ENCODE results near the gene GPRC5D.
A peak's percentile ranks its signal among the peaks of the same experiment; 100 is the strongest.

GPRC5D gene

GRCh38 chr12:12933742-12934141, 18.2 kb downstream of the GPRC5D start:
- no peak for DNase-seq

DNA sequence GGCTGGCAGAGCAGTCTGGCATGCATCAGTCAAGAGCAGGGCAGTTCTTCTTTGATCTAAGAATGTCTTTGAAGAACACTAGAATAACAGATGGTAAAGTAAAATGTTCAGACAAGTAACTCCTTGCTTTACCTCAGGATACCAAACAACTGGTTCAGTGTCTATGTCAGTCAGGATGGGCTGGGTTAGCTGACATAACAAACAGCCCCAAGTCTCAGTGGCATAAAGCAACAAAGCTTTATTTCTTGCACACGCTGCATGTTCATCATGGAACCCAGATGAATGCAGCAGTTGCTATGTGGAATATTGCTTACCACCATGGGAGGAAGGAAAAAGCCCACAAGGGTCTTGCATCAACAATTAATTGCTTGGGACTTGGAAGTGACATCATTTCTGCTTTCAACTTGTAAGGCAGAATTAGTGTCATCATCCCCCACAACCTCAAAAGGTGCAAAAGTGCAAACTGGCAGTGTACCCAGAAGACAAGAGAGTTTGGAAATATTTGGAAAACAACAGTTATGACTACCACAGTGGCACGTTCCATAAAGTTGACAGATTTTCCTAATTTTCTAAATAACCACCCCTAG, 21.2 kb downstream of the GPRC5D start:
- no peak for DNase-seq

- DNase-seq: no peak
Measured at GRCh38 chr12:12929696-12930095, 22.3 kb downstream of the GPRC5D start.

GRCh38 chr12:12927211-12928079, 24.5 kb downstream of the GPRC5D start:
- no peak for DNase-seq

DNA sequence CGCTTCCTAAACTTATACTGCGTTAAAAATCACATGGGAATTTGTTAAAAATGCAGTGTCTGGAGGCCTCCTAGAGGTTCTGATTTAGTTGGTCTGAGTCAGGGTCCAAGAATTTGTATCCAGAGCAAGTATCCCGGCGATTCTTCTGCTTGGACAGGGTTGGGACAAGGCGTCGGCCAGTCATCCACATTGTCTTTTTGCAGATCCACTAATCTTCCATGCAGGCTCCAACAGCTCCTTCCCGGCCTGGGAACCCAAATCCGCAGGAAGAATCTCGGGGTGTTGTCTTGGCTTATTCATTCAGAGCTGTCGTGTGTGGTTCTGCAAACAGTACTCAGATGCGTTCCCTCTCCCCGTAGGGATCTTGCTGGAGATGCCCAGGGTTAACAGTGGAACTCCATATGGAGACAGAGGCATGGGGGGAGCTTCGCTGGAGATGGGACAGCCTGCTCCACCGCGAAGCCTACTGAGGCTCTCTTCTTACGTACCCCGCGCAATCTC, 25.3 kb downstream of the GPRC5D start:
- no peak for DNase-seq

DNA sequence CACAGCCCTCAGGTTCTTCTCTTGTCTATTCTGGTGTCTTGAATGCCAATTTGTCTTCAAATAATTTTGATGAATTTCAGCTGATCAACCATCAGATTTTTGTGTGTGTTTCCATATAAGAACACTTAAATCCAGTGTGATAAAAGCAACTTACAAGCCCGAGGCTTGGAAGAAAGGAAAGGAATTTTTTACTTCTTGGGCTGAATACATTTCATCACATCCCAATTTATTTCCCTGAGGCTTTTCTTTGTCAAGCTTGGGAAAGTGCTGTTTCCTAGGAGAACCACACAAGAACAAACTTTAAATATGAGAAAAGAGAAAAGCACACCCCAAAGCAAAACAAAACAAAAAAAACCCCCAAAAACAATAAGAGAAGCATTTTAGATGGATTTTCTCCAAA, 26.6 kb downstream of the GPRC5D start:
- DNase-seq: no peak

DNA sequence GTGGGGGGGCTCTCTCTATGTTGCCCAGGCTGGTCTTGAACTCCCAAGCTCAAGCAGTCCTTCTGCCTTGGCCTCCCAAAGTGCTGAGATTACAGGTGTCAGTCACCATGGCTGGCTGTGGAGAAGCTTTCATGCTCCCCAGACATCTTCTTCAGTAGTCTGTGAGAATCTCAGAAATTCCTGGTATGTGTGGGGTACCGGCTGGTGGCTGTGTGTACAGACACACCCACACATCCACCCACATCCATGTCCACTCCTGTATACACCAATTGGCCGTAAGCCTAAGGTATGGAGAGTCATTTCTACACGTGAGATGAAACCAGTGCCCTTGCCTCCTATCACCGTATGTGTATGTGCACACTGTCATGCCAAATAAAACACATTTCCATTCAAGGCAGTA, 27.8 kb downstream of the GPRC5D start:
- DNase-seq: no peak

- DNase-seq: no peak
Measured at GRCh38 chr12:12922978-12923377, 29.0 kb downstream of the GPRC5D start.

DNA sequence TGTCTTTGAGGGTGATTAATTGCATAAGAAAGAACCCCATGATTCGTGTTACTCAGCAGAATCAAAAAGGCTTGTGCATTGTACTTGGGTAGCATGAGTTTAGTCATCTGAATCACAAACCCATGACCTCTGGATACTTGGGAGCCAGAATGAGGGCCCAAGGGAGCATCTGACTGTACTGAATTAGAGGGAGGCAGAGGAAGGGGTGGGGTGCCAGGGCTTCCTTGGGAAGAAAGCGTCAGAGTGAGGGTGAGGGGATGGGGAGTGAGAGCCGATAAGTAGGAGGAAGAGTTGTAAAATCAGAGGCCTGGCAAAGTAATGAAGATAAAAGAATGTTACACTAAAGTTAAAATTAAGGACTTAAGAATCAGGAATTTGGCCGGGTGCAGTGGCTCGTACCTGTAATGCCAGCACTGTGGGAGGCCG, 29.8 kb downstream of the GPRC5D start:
- DNase-seq: no peak

- no peak for DNase-seq
Measured at GRCh38 chr12:12919666-12920435, 32.1 kb downstream of the GPRC5D start.

DNA sequence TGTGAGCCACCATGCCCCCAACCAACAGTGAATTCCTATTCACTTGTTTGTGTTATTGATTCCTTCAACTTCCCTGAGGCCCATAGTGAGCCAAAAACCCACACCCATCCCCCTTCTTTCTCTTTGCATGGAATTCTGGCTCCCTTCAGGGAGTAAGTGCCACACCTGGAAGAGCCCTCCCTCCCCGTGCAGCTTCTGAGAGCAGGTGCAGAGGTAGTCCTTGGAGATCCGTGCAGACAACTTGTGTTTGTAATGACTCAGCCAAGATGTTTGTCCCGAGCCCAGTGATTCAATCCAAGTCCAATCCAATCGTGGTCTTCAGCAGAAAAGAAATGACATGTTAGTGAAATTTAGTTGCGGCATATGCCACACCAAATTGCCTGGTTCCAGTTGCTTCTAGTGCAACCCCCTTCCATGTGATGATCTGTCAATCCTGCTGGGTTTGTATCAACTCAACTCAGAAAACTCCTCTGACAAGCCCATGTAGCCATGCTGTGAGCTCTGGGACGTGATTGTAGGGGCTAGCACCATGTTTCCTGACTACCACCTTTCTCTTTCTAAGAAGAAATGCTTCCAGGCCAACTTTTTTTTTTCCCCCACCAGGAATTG, 33.1 kb downstream of the GPRC5D start:
- no peak for DNase-seq

DNA sequence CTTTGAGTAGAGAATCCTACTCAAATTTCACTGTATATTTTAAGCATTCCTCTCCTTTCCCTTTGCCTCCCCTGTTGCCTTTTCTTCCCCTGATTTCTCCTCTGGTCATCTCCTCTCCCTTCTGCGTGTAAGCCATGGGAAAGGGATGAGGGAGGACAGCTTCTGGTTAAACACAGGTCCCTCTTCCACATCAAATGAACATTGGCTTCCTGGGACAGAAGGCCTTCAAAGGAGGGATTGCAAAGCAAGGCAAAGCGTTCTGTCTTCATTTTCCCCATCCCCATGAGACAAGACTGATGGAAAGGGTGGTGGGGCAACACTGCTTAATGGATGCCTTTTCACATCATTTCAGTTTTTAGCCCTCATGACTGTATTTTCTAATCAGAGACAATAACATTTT, 34.5 kb downstream of the GPRC5D start:
- no peak for DNase-seq

DNA sequence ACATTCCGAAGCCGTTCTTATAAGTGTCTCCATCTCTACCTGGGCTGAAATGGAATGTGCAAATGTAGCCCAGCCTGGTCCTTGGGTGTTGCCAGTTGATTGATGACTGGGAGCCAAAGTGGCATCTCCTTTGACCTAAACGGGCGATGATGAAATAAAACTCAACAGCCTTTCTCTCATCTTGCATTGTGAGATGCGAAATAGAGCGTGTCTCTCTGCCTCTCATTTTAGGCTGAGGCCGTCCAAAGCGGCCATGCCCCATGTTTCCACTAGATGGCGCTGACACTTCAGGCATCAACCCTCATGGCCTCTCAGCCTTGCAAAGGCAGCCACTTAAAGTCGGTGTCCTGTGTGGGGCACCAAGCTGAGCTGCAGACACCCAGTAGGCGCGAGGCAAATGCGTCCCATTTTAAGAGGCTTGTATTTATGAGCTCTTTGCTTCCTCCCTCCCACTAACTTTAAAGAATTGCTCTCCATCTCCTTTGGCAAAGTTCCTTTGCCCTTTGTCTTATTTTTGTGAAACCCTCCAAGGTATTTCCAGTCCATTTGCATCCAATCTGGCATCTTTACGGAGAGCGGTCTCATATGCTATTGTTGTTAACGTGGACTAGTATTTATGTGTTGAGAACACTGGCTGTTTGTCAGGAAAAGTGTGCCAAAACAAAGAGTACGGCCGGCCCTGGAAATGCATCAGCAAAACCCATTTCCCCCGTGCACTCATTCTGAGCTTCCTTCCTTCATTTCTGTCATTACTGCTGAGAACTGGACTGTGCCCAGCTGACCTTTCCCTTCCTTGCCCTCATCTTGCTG, 35.6 kb downstream of the GPRC5D start:
- DNase-seq: peak; percentile 58

DNA sequence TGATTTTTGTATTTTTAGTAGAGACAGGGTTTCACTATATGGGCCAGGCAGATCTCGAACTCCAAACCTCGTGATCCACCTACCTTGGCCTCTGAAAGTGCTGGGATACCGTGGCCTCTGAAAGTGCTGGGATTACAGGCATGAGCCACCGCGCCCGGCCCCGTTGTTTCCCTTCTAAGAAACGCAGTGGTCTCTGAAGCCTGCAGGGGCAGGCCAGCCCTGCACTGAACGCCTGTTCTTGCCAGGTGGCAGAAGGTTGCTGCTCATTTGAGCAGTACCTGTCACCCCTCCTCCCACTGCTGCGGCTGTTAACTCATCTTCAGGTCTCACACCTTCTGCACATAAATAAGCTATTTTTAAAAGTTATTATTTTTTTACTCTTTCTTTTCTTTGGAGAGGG, 36.3 kb downstream of the GPRC5D start:
- DNase-seq: no peak

- DNase-seq: no peak
Measured at GRCh38 chr12:12912711-12913110, 39.3 kb downstream of the GPRC5D start.

DNA sequence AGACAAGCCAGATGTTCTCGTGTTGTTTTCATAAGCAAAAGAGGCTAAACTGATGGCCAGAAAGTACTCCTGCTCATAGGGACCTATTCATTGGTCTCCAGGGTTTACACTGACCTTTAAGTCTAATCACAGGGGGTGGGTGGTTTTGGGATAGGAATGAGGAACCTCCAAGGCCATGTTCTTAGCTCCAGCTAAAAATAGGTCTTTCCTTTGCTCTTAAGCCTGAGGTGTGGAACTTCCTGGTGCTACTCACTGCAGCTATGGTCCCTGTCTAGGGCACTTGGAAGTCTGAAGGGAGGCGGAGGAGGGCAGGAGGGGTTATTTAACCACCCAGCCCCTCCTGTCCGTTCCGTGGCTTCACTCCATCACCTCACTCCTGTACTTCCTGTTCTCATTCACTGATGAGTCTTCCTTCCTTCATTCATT, 42.0 kb downstream of the GPRC5D start:
- DNase-seq: no peak

GRCh38 chr12:12909228-12909994, 42.6 kb downstream of the GPRC5D start:
- no peak for DNase-seq

- DNase-seq: no peak
Measured at GRCh38 chr12:12908711-12909110, 43.3 kb downstream of the GPRC5D start.

DNA sequence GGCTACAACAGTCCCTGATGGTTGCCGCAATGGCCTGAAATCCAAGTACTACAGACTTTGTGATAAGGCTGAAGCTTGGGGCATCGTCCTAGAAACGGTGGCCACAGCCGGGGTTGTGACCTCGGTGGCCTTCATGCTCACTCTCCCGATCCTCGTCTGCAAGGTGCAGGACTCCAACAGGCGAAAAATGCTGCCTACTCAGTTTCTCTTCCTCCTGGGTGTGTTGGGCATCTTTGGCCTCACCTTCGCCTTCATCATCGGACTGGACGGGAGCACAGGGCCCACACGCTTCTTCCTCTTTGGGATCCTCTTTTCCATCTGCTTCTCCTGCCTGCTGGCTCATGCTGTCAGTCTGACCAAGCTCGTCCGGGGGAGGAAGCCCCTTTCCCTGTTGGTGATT, 43.7 kb downstream of the GPRC5D start:
- DNase-seq: no peak

- DNase-seq: no peak
Measured at GRCh38 chr12:12907552-12907951, 44.4 kb downstream of the GPRC5D start.
